ENCODE results near the gene DYNLL1. TPM values are rescaled to one million over a fixed set of nuclear protein-coding genes. Genes with fewer than 3 reads are reported as not detected.

DYNLL1 gene
- total and polyA plus RNA-seq, 2 of the 4 experiments (the other 2 are of a cell fraction): 663 to 696 TPM

GRCh38 chr12:120508537-120508936 is 12.6 kb downstream of the DYNLL1 start:
- Histone ChIP-seq H3K79me1 (ENCODE audit: low read depth in 1 of 2, low read length in 2 of 2) (no peaks in the 10 kb centered on the region), H3K4me3 (ENCODE audit: insufficient read depth, low read depth, low read length) (no peak overlapping the region), H3K9me3 (ENCODE audit: control insufficient read depth, insufficient read depth, low read length) (no peaks in the 10 kb centered on the region), H2BK20ac (ENCODE audit: low read depth, low read length) (no peak overlapping the region), H2BK5ac (ENCODE audit: low read depth, low read length, poor library complexity, severe bottlenecking) (no peak overlapping the region), H4K20me1 (ENCODE audit: insufficient read depth, low read length) (no peaks in the 10 kb centered on the region), H2AFZ (replicated peaks; ENCODE audit: low read length, poor library complexity) (no peak overlapping the region), H3K9ac (ENCODE audit: low read depth, low read length) (no peak overlapping the region), H2AK5ac (ENCODE audit: low read depth, low read length) (no peak overlapping the region), H3K56ac (ENCODE audit: extremely low read depth, insufficient read depth, low read length) (no peak overlapping the region), H3K27me3 (ENCODE audit: control insufficient read depth, insufficient read depth, low read length) (no peaks in the 10 kb centered on the region), H3K18ac (ENCODE audit: low read depth, low read length) (no peak overlapping the region), H3K14ac (replicated peaks; ENCODE audit: low read depth, low read length) (no peak overlapping the region), H2BK120ac (ENCODE audit: low read depth, low read length) (no peak overlapping the region), H3K27ac (ENCODE audit: insufficient read depth, low read length) (no peak overlapping the region), H3K4me1 (ENCODE audit: control insufficient read depth, insufficient read depth, low read length) (no peaks in the 10 kb centered on the region), H3K23ac (ENCODE audit: low read depth, low read length) (no peak overlapping the region), H3K9me1 (ENCODE audit: insufficient read depth, low read length) (no peaks in the 10 kb centered on the region), H4K91ac (ENCODE audit: insufficient read depth, low read depth, low read length) (no peak overlapping the region), H3K36me3 (ENCODE audit: control insufficient read depth, insufficient read depth, low read length) (peaks cover 20% of the 10 kb centered on the region), H3K4me2 (ENCODE audit: low read depth, low read length) (no peak overlapping the region), H2BK15ac (ENCODE audit: low read depth, low read length) (no peak overlapping the region), H2AK9ac (replicated peaks; ENCODE audit: low read depth, low read length, poor library complexity) (no peak overlapping the region), H4K5ac (ENCODE audit: low read depth, low read length) (no peak overlapping the region), H4K8ac (ENCODE audit: low read depth in 2 of 2, low read length in 2 of 2) (no peak overlapping the region), H3K4ac (ENCODE audit: low read depth, low read length) (no peak overlapping the region)
- WGBS, 2 experiments (ENCODE audit: extremely low coverage in 2 of 2, insufficient read length in 1 of 2): 95% methylated on average over 4 of the region's 8 CpGs; no CpG with 5 or more reads in 1 of the 2 experiments
- dilution Hi-C loops (cut with HindIII; ENCODE audit: low sequenced_read_pairs, unreplicated experiment) (no loop called here), intact Hi-C loops (cut with micrococcal nuclease) (no loop called here), in situ Hi-C loops (cut with MboI; ENCODE audit: low sequenced_read_pairs) (no loop called here)
- ATAC-seq (ENCODE audit: low read depth) (no peak), DNase-seq (no peak)
- TF ChIP-seq RCOR1 (IDR thresholded peaks at IDR 0.05; ENCODE audit: insufficient replicate concordance, low read length) (no peak), MAZ (IDR thresholded peaks at IDR 0.05; ENCODE audit: borderline replicate concordance, low read depth, low read length) (no peak), CHD1 (IDR thresholded peaks at IDR 0.05; ENCODE audit: low read depth, low read length) (no peak), SMC3 (IDR thresholded peaks at IDR 0.05; ENCODE audit: low read depth, low read length) (no peak), BHLHE40 (IDR thresholded peaks at IDR 0.05; ENCODE audit: low read depth, low read length) (no peak), USF2 (IDR thresholded peaks at IDR 0.05; ENCODE audit: low read depth, low read length) (no peak), RAD21 (IDR thresholded peaks at IDR 0.05; ENCODE audit: low read length) (no peak), MAFK (IDR thresholded peaks at IDR 0.05; ENCODE audit: low read depth, low read length) (no peak), FOS (IDR thresholded peaks at IDR 0.05; ENCODE audit: low read depth, low read length) (no peak), CEBPB (IDR thresholded peaks at IDR 0.05; ENCODE audit: low read depth, low read length) (no peak), ELK1 (IDR thresholded peaks at IDR 0.05; ENCODE audit: borderline replicate concordance, low read depth, low read length) (no peak), MXI1 (IDR thresholded peaks at IDR 0.05; ENCODE audit: borderline replicate concordance, low read depth, low read length) (no peak)
- no TSS peak for BruUV-seq (replicated peaks)
- ChIA-PET POLR2A (ENCODE audit: unreplicated experiment) (no interaction called here), CTCF (no interaction called here)

All from IMR-90 (cell line).